ENCODE results near the gene RESP18. TPM values are rescaled to one million over a fixed set of nuclear protein-coding genes. Genes with fewer than 3 reads are reported as not detected.

The RESP18 gene
- total and polyA plus RNA-seq, 2 donors (not counting 1 experiment from before 2014, with no cell fraction given): not detected

GRCh38 chr2:219282943-219283581, 49.5 kb downstream of the RESP18 start:
- Histone ChIP-seq H3K36me3 (ENCODE audit: control insufficient read depth, insufficient read depth, low read length) (peaks cover 30% of the 10 kb centered on the region), H3K9ac (ENCODE audit: insufficient read depth, low read length) (no peak overlapping the region), H3K79me2 (ENCODE audit: control insufficient read depth, insufficient read depth, low read length) (peaks cover 8% of the 10 kb centered on the region), H3K27me3 (ENCODE audit: control insufficient read depth, insufficient read depth, low read length) (no peaks in the 10 kb centered on the region), H3K4me2 (ENCODE audit: extremely low read depth, insufficient read depth, low read length) (no peak overlapping the region), H3K4me3 (replicated peaks in 1 of 4; ENCODE audit: control extremely low read depth in 1 of 4, insufficient read depth in 1 of 4, low read depth in 3 of 4, low read length in 4 of 4) (no peak overlapping the region), H3K4me1 (ENCODE audit: control insufficient read depth, extremely low read depth, insufficient read depth, low read length) (peaks cover 19% of the 10 kb centered on the region), H3K27ac (ENCODE audit: insufficient read depth, low read length) (no peak overlapping the region), H2AFZ (ENCODE audit: low read length) (no peak overlapping the region), H4K20me1 (ENCODE audit: control insufficient read depth, extremely low read depth, insufficient read depth, low read length) (no peaks in the 10 kb centered on the region), H3K9me3 (ENCODE audit: control insufficient read depth, insufficient read depth, low read depth, low read length) (no peaks in the 10 kb centered on the region)
- DNase-seq (ENCODE audit: low read depth in 2 of 2): no peak
- TF ChIP-seq CTCF (conservative IDR thresholded peaks at IDR 0.05 in 1 of 2, IDR thresholded peaks at IDR 0.05 in 1 of 2; ENCODE audit: low read depth in 1 of 2, low read length in 2 of 2) (no peak), EZH2 (IDR thresholded peaks at IDR 0.05; ENCODE audit: low read length, missing control alignments) (no peak)

GRCh38 chr2:219282375-219282774, 50.2 kb downstream of the RESP18 start:
- peaks cover 23% of the 10 kb centered on the region for H3K4me1 ChIP-seq (ENCODE audit: control insufficient read depth, extremely low read depth, insufficient read depth, low read length)
- H3K4me3 ChIP-seq (replicated peaks in 1 of 4; ENCODE audit: control extremely low read depth in 1 of 4, insufficient read depth in 1 of 4, low read depth in 3 of 4, low read length in 4 of 4): no peak overlapping the region
- TF ChIP-seq EZH2 (IDR thresholded peaks at IDR 0.05; ENCODE audit: low read length, missing control alignments): no peak
- no peak for TF ChIP-seq CTCF (conservative IDR thresholded peaks at IDR 0.05 in 1 of 2, IDR thresholded peaks at IDR 0.05 in 1 of 2; ENCODE audit: low read depth in 1 of 2, low read length in 2 of 2)
- H3K4me2 ChIP-seq (ENCODE audit: extremely low read depth, insufficient read depth, low read length): no peak overlapping the region
- no peak overlapping the region for H3K27ac ChIP-seq (ENCODE audit: insufficient read depth, low read length)
- peaks cover 8% of the 10 kb centered on the region for H3K79me2 ChIP-seq (ENCODE audit: control insufficient read depth, insufficient read depth, low read length)
- no peak overlapping the region for H2AFZ ChIP-seq (ENCODE audit: low read length)
- H4K20me1 ChIP-seq (ENCODE audit: control insufficient read depth, extremely low read depth, insufficient read depth, low read length): no peaks in the 10 kb centered on the region
- no peaks in the 10 kb centered on the region for H3K27me3 ChIP-seq (ENCODE audit: control insufficient read depth, insufficient read depth, low read length)
- H3K9me3 ChIP-seq (ENCODE audit: control insufficient read depth, insufficient read depth, low read depth, low read length): no peaks in the 10 kb centered on the region
- no peak overlapping the region for H3K9ac ChIP-seq (ENCODE audit: insufficient read depth, low read length)
- peaks cover 30% of the 10 kb centered on the region for H3K36me3 ChIP-seq (ENCODE audit: control insufficient read depth, insufficient read depth, low read length)
- no peak for DNase-seq (ENCODE audit: low read depth in 2 of 2)

GRCh38 chr2:219281588-219281987, 51.0 kb downstream of the RESP18 start:
- Histone ChIP-seq H3K27ac (ENCODE audit: insufficient read depth, low read length) (no peak overlapping the region), H3K4me1 (ENCODE audit: control insufficient read depth, extremely low read depth, insufficient read depth, low read length) (peaks cover 23% of the 10 kb centered on the region), H2AFZ (ENCODE audit: low read length) (no peak overlapping the region), H3K9me3 (ENCODE audit: control insufficient read depth, insufficient read depth, low read depth, low read length) (no peaks in the 10 kb centered on the region), H3K27me3 (ENCODE audit: control insufficient read depth, insufficient read depth, low read length) (no peaks in the 10 kb centered on the region), H3K9ac (ENCODE audit: insufficient read depth, low read length) (no peak overlapping the region), H3K36me3 (ENCODE audit: control insufficient read depth, insufficient read depth, low read length) (peaks cover 28% of the 10 kb centered on the region), H3K79me2 (ENCODE audit: control insufficient read depth, insufficient read depth, low read length) (peaks cover 8% of the 10 kb centered on the region), H4K20me1 (ENCODE audit: control insufficient read depth, extremely low read depth, insufficient read depth, low read length) (no peaks in the 10 kb centered on the region), H3K4me2 (ENCODE audit: extremely low read depth, insufficient read depth, low read length) (no peak overlapping the region), H3K4me3 (replicated peaks in 1 of 4; ENCODE audit: control extremely low read depth in 1 of 4, insufficient read depth in 1 of 4, low read depth in 3 of 4, low read length in 4 of 4) (no peak overlapping the region)
- DNase-seq (ENCODE audit: low read depth in 2 of 2): no peak
- no peak for TF ChIP-seq CTCF (conservative IDR thresholded peaks at IDR 0.05 in 1 of 2, IDR thresholded peaks at IDR 0.05 in 1 of 2; ENCODE audit: low read depth in 1 of 2, low read length in 2 of 2)
- TF ChIP-seq EZH2 (IDR thresholded peaks at IDR 0.05; ENCODE audit: low read length, missing control alignments): no peak
